GM12878 (cell line): ENCODE measurements around the gene SRP68. TPM values are rescaled to one million over a fixed set of nuclear protein-coding genes. Genes with fewer than 3 reads are reported as not detected.

ENCODE experiments used
- BCL11A ChIP-seq: IDR thresholded peaks from 2 replicates; pipeline ENCODE4 v1.6.1; 2011; ENCODE audit warnings: low read depth, low read length
- CEBPB ChIP-seq, 2 experiments: fragments of 150-350 bp in 1 of 2; IDR thresholded peaks; 2 replicates each; pipeline ENCODE4 v1.6.1; 2012 to 2014; ENCODE audit warnings: low read depth in 2 of 2, low read length in 2 of 2, borderline replicate concordance in 1 of 2, inconsistent platforms in 1 of 2
- CHD1 ChIP-seq: IDR thresholded peaks from 2 replicates; pipeline ENCODE4 v1.6.1; 2012; ENCODE audit warnings: low read depth, low read length, improper control_type of control experiment
- ESRRA ChIP-seq: IDR thresholded peaks from 2 replicates; pipeline ENCODE4 v1.6.1; 2012; ENCODE audit warnings: mild to moderate bottlenecking, low read length, improper control_type of control experiment
- HDAC2 ChIP-seq: fragments of 200-600 bp; sonication (generic); IDR thresholded peaks from 2 replicates; pipeline ENCODE4 v1.6.1; 2017
- IKZF2 ChIP-seq, 2 experiments: fragments of 450-650 bp; IDR thresholded peaks; 2 replicates each; pipeline ENCODE4 v1.6.1; 2017; ENCODE audit warnings: mild to moderate bottlenecking in 2 of 2, moderate library complexity in 2 of 2
- KLF5 ChIP-seq: fragments of 450-650 bp; IDR thresholded peaks from 2 replicates; pipeline ENCODE4 v1.6.1; 2014; ENCODE audit warnings: mild to moderate bottlenecking; ENCODE audit not compliant: partially characterized antibody
- MEF2B ChIP-seq: fragments of 450-650 bp; IDR thresholded peaks from 2 replicates; pipeline ENCODE4 v1.6.1; 2018; ENCODE audit warnings: mild to moderate bottlenecking, moderate library complexity; ENCODE audit not compliant: partially characterized antibody, poor library complexity, severe bottlenecking
- RAD21 ChIP-seq: IDR thresholded peaks from 2 replicates; pipeline ENCODE4 v1.6.1; 2011; ENCODE audit warnings: mild to moderate bottlenecking, low read depth, low read length, moderate library complexity; ENCODE audit not compliant: insufficient read depth
- RELA ChIP-seq: fragments of 450-650 bp; IDR thresholded peaks from 2 replicates; pipeline ENCODE4 v1.8.0; 2014; ENCODE audit warnings: borderline replicate concordance; ENCODE audit not compliant: partially characterized antibody
- SMARCA5 ChIP-seq: fragments of 450-650 bp; IDR thresholded peaks from 2 replicates; pipeline ENCODE4 v1.6.1; 2017; ENCODE audit warnings: mild to moderate bottlenecking
- SREBF2 ChIP-seq: IDR thresholded peaks from 2 replicates; pipeline ENCODE4 v1.6.1; 2012; ENCODE audit warnings: mild to moderate bottlenecking, low read length
- STAT3 ChIP-seq: IDR thresholded peaks from 2 replicates; pipeline ENCODE4 v1.6.1; 2011; ENCODE audit warnings: low read depth, low read length, improper control_type of control experiment
- ZSCAN29 ChIP-seq: fragments of 450-650 bp; IDR thresholded peaks from 2 replicates; pipeline ENCODE4 v1.6.1; 2017; ENCODE audit warnings: mild to moderate bottlenecking, moderate library complexity
- polyA plus RNA-seq, 11 experiments: library from polyadenylated mRNA; depleted of rRNA in 4 of 11; unstranded in 6 of 11; stranded (reverse) in 5 of 11; fragments of >200 nt; fragmentation: Nextera tagmentation in 4 of 11; fragmentation: Illumina TruSeq in 1 of 11; extraction: Ambion mirVana in 4 of 11; extraction: Trizol in 1 of 11; gene quantifications; 1 replicate in 1 of 11; 2 replicates in 10 of 11; pipeline versions ENCODE4 v1.2.1 to v1.2.3, GENCODE V29; 2011 to 2016; ENCODE audit warnings: inconsistent platforms in 2 of 11, missing spikeins in 2 of 11, low read depth in 1 of 11
- total RNA-seq, 4 experiments: library from RNA; depleted of rRNA in 3 of 4; stranded (reverse); fragments of >200 nt in 3 of 4; fragmentation: Illumina TruSeq in 1 of 4; extraction: Trizol in 1 of 4; gene quantifications; 2 replicates each; pipeline versions ENCODE4 v1.2.1 to v1.2.3, GENCODE V29; 2013 to 2021
- TF ChIP-seq, protein P1 (sequence below), 3 experiments: IDR thresholded peaks in 2 of 3; conservative IDR thresholded peaks in 1 of 3; 2 replicates each; pipeline ENCODE4 v1.5.1; 2011; ENCODE audit warnings: low read depth in 3 of 3, low read length in 3 of 3, mild to moderate bottlenecking in 3 of 3, control low read depth in 2 of 3, moderate library complexity in 2 of 3, inconsistent platforms in 1 of 3, mixed read lengths in 1 of 3; ENCODE audit not compliant: control insufficient read depth in 2 of 3, insufficient read depth in 1 of 3; ENCODE audit errors: extremely low read depth in 1 of 3
- TF ChIP-seq, protein P2 (sequence below): fragments of 450-650 bp; IDR thresholded peaks from 2 replicates; pipeline ENCODE4 v1.6.1; 2017; ENCODE audit warnings: antibody characterized with exemption, mild to moderate bottlenecking, moderate library complexity
- TF ChIP-seq, protein P3 (sequence below): IDR thresholded peaks from 2 replicates; pipeline ENCODE4 v1.6.1; 2012; ENCODE audit warnings: low read depth, low read length, improper control_type of control experiment
- TF ChIP-seq, protein P4 (sequence below): fragments of 450-650 bp; IDR thresholded peaks from 2 replicates; pipeline ENCODE4 v1.6.1; 2017; ENCODE audit warnings: mild to moderate bottlenecking, moderate library complexity
- TF ChIP-seq, protein P5 (sequence below): IDR thresholded peaks from 2 replicates; pipeline ENCODE4 v1.6.1; 2011; ENCODE audit warnings: low read depth, low read length, improper control_type of control experiment, borderline replicate concordance

SRP68 gene
- total and polyA plus RNA-seq, 10 of the 15 experiments (the other 5 are each of a cell fraction or from before 2014, with no cell fraction given), result 24.7 to 89.7 (median 62.7) TPM

DNA sequence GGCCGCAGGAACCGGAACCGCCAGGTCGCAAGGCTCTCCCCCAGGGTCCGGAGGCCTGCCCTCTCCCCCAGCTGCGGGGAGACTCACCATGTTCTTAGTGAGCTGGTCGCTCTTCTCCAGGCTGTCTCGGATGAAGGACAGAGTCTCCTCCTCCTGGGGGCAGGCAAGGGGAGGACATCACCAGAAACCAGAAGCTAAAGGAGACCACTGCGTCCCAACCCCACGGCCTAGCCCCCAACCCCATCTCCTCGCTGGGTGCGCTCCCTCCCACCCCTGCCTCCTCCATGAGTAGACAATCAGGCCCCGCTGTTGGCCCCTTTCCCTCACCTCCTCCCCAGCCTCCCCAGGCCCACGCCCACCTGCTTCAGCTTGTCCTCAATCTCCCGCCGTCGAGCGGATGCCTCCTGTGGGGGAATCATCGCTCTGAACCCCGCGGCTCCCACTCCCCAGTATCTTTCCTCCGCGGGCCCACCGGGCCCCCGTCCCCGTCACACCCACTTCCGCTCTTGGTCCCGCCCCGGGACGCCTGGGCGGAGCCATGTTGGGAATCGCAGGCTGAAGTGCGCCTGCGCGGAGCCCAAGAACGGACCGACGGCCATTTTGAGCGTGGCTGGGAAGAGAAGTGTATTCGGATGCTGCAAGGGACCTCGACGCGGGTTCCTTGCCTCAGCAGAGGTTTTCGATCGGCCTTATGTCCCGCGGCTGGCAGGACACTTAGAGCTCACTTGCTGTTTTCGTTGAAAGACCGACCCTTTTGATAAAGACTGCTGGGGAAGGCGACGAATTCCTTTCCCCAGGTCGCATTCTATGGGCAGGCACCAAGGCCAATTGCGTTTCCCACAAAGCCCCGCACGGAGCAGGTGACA, 31.2 kb upstream of the SRP68 start, which contains the start of gene EXOC7 (continued):
- TF ChIP-seq, protein P1, sequence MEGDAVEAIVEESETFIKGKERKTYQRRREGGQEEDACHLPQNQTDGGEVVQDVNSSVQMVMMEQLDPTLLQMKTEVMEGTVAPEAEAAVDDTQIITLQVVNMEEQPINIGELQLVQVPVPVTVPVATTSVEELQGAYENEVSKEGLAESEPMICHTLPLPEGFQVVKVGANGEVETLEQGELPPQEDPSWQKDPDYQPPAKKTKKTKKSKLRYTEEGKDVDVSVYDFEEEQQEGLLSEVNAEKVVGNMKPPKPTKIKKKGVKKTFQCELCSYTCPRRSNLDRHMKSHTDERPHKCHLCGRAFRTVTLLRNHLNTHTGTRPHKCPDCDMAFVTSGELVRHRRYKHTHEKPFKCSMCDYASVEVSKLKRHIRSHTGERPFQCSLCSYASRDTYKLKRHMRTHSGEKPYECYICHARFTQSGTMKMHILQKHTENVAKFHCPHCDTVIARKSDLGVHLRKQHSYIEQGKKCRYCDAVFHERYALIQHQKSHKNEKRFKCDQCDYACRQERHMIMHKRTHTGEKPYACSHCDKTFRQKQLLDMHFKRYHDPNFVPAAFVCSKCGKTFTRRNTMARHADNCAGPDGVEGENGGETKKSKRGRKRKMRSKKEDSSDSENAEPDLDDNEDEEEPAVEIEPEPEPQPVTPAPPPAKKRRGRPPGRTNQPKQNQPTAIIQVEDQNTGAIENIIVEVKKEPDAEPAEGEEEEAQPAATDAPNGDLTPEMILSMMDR (IDR thresholded peaks at IDR 0.05 in 2 of 3, conservative IDR thresholded peaks at IDR 0.05 in 1 of 3; ENCODE audit: control insufficient read depth in 2 of 3, extremely low read depth in 1 of 3, insufficient read depth in 1 of 3, low read depth in 3 of 3, low read length in 3 of 3), result no peak
- TF ChIP-seq CEBPB (IDR thresholded peaks at IDR 0.05; ENCODE audit: borderline replicate concordance in 1 of 2, low read depth in 2 of 2, low read length in 2 of 2), result no peak
- TF ChIP-seq RELA, result peak; percentile 20
- TF ChIP-seq SMARCA5, result 0 out of 2 replicates have a peak, but pooled peaks have one; percentile 37
- TF ChIP-seq ZSCAN29, result no peak
- TF ChIP-seq ESRRA, result no peak
- TF ChIP-seq BCL11A, result no peak
- TF ChIP-seq, protein P2, sequence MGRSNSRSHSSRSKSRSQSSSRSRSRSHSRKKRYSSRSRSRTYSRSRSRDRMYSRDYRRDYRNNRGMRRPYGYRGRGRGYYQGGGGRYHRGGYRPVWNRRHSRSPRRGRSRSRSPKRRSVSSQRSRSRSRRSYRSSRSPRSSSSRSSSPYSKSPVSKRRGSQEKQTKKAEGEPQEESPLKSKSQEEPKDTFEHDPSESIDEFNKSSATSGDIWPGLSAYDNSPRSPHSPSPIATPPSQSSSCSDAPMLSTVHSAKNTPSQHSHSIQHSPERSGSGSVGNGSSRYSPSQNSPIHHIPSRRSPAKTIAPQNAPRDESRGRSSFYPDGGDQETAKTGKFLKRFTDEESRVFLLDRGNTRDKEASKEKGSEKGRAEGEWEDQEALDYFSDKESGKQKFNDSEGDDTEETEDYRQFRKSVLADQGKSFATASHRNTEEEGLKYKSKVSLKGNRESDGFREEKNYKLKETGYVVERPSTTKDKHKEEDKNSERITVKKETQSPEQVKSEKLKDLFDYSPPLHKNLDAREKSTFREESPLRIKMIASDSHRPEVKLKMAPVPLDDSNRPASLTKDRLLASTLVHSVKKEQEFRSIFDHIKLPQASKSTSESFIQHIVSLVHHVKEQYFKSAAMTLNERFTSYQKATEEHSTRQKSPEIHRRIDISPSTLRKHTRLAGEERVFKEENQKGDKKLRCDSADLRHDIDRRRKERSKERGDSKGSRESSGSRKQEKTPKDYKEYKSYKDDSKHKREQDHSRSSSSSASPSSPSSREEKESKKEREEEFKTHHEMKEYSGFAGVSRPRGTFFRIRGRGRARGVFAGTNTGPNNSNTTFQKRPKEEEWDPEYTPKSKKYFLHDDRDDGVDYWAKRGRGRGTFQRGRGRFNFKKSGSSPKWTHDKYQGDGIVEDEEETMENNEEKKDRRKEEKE, result no peak
- TF ChIP-seq RAD21, result no peak
- no peak for TF ChIP-seq SREBF2
- TF ChIP-seq STAT3, result no peak
- TF ChIP-seq, protein P3, sequence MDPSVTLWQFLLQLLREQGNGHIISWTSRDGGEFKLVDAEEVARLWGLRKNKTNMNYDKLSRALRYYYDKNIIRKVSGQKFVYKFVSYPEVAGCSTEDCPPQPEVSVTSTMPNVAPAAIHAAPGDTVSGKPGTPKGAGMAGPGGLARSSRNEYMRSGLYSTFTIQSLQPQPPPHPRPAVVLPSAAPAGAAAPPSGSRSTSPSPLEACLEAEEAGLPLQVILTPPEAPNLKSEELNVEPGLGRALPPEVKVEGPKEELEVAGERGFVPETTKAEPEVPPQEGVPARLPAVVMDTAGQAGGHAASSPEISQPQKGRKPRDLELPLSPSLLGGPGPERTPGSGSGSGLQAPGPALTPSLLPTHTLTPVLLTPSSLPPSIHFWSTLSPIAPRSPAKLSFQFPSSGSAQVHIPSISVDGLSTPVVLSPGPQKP, result no peak
- TF ChIP-seq IKZF2 (IDR thresholded peaks at IDR 0.05), result no peak
- TF ChIP-seq MEF2B, result peak; percentile 8
- no peak for TF ChIP-seq KLF5
- peak; percentile 76; the same call in 1 of the 2 replicates for TF ChIP-seq CHD1
- TF ChIP-seq, protein P4, sequence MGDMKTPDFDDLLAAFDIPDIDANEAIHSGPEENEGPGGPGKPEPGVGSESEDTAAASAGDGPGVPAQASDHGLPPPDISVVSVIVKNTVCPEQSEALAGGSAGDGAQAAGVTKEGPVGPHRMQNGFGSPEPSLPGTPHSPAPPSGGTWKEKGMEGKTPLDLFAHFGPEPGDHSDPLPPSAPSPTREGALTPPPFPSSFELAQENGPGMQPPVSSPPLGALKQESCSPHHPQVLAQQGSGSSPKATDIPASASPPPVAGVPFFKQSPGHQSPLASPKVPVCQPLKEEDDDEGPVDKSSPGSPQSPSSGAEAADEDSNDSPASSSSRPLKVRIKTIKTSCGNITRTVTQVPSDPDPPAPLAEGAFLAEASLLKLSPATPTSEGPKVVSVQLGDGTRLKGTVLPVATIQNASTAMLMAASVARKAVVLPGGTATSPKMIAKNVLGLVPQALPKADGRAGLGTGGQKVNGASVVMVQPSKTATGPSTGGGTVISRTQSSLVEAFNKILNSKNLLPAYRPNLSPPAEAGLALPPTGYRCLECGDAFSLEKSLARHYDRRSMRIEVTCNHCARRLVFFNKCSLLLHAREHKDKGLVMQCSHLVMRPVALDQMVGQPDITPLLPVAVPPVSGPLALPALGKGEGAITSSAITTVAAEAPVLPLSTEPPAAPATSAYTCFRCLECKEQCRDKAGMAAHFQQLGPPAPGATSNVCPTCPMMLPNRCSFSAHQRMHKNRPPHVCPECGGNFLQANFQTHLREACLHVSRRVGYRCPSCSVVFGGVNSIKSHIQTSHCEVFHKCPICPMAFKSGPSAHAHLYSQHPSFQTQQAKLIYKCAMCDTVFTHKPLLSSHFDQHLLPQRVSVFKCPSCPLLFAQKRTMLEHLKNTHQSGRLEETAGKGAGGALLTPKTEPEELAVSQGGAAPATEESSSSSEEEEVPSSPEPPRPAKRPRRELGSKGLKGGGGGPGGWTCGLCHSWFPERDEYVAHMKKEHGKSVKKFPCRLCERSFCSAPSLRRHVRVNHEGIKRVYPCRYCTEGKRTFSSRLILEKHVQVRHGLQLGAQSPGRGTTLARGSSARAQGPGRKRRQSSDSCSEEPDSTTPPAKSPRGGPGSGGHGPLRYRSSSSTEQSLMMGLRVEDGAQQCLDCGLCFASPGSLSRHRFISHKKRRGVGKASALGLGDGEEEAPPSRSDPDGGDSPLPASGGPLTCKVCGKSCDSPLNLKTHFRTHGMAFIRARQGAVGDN, result peak; percentile 69
- TF ChIP-seq, protein P5, sequence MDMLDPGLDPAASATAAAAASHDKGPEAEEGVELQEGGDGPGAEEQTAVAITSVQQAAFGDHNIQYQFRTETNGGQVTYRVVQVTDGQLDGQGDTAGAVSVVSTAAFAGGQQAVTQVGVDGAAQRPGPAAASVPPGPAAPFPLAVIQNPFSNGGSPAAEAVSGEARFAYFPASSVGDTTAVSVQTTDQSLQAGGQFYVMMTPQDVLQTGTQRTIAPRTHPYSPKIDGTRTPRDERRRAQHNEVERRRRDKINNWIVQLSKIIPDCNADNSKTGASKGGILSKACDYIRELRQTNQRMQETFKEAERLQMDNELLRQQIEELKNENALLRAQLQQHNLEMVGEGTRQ, result no peak
- TF ChIP-seq HDAC2, result no peak
